ENCODE results near the gene NAALADL2. TPM values are rescaled to one million over a fixed set of nuclear protein-coding genes. Genes with fewer than 3 reads are reported as not detected.

The NAALADL2 gene
- total and polyA plus RNA-seq, 9 of the 15 experiments (the other 6 are each of a cell fraction or from before 2014, with no cell fraction given): 0.29 to 1.1 (median 0.79) TPM; not detected in 1

DNA sequence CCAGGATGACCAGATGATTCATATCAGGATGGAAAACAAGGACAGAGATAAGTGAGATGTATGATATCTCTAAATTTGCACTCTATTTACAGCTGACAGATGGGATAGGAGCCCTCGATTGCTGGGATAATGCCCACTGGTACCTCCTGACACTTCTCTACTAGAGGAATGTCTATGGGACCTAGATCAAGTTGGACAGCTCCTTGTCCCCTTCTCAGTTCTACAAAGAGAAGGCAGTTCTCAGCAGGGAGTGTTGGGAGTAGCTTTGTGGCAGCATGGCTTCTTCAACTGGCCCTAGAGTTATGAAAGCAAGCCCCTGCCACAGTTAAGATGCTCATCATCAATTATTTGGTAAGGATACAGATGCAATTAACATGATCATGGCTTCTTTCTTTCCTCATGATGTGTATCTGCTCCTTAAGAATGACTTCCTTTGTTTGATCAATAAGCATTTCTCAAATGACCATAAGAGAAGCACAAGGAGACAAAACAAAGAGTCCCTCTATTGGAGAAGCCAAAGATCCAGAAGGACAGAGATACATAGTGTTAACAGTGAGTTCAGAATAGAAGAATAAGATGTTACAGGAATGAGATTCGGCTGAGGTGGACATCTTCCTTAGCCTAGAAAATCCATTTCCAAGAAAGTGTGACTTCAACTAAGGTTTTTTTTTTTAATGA lies 481.3 kb downstream of the NAALADL2 start:
- in situ Hi-C loops (cut with MboI): no loop called here
- Histone ChIP-seq H3K4me3 (no peak overlapping the region), H3K27me3 (ENCODE audit: control insufficient read depth in 2 of 2, insufficient read depth in 2 of 2, low read length in 2 of 2) (no peaks in the 10 kb centered on the region), H3K27ac (ENCODE audit: extremely low read depth, low read depth, low read length) (no peak overlapping the region), H3K9me1 (ENCODE audit: control insufficient read depth, insufficient read depth, low read length) (no peaks in the 10 kb centered on the region), H4K20me1 (replicated peaks; ENCODE audit: control insufficient read depth, insufficient read depth, low read length) (no peaks in the 10 kb centered on the region), H3K9ac (ENCODE audit: insufficient read depth in 1 of 2, low read depth in 2 of 2, low read length in 2 of 2) (no peak overlapping the region), H3K9me3 (replicated peaks; ENCODE audit: control insufficient read depth, insufficient read depth, low read depth, low read length) (no peaks in the 10 kb centered on the region), H2AFZ (ENCODE audit: low read depth, low read length) (no peak overlapping the region), H3K4me1 (replicated peaks in 1 of 2; ENCODE audit: control insufficient read depth in 2 of 2, insufficient read depth in 2 of 2, low read length in 2 of 2) (no peaks in the 10 kb centered on the region), H3K36me3 (ENCODE audit: control insufficient read depth, insufficient read depth, low read length) (no peaks in the 10 kb centered on the region), H3K4me2 (ENCODE audit: insufficient read depth, low read length) (no peak overlapping the region), H3K79me2 (ENCODE audit: control insufficient read depth, insufficient read depth, low read length) (no peaks in the 10 kb centered on the region)
- intact Hi-C loops (cut with micrococcal nuclease): no loop called here
- ChIA-PET CTCF (ENCODE audit: low intra/inter-chr PET ratio) (no interaction called here), POLR2A (no interaction called here)
- DNase-seq (ENCODE audit: extremely low read depth in 1 of 4, low spot score in 3 of 4) (no peak), FAIRE-seq (no peak), ATAC-seq (no peak)
- BruUV-seq (replicated peaks): no TSS peak
- TF ChIP-seq ZNF212 (CRISPR knock-in tag; IDR thresholded peaks at IDR 0.05) (no peak), PRMT5 (CRISPR knock-in tag; IDR thresholded peaks at IDR 0.05) (no peak), ZNF449 (CRISPR knock-in tag; IDR thresholded peaks at IDR 0.05) (no peak)
- TF ChIP-seq, protein P1, sequence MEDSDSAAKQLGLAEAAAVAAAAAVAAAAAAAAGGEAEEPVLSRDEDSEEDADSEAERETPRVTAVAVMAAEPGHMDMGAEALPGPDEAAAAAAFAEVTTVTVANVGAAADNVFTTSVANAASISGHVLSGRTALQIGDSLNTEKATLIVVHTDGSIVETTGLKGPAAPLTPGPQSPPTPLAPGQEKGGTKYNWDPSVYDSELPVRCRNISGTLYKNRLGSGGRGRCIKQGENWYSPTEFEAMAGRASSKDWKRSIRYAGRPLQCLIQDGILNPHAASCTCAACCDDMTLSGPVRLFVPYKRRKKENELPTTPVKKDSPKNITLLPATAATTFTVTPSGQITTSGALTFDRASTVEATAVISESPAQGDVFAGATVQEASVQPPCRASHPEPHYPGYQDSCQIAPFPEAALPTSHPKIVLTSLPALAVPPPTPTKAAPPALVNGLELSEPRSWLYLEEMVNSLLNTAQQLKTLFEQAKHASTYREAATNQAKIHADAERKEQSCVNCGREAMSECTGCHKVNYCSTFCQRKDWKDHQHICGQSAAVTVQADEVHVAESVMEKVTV (CRISPR knock-in tag; IDR thresholded peaks at IDR 0.05): no peak
- WGBS (ENCODE audit: insufficient coverage, low coverage, missing lambda C conversion rate): 6% methylated on average over 2 of the region's 2 CpGs
